ENCODE results near the gene OR2V2.
A peak's percentile ranks its signal among the peaks of the same experiment; 100 is the strongest.

The OR2V2 gene

GRCh38 chr5:181149806-181150733, 2.7 kb downstream of the OR2V2 start:
- no peak for DNase-seq

- peak; percentile 40 for DNase-seq
Measured at GRCh38 chr5:181151146-181151545, 3.8 kb downstream of the OR2V2 start.

- DNase-seq, result no peak
Measured at GRCh38 chr5:181152406-181152805, 5.0 kb downstream of the OR2V2 start.

- no peak for DNase-seq
Measured at GRCh38 chr5:181153814-181154213, 6.4 kb downstream of the OR2V2 start.

- no peak for DNase-seq
Measured at GRCh38 chr5:181156758-181157157, 9.4 kb downstream of the OR2V2 start.

- no peak for DNase-seq
Measured at GRCh38 chr5:181158869-181159268, 11.5 kb downstream of the OR2V2 start.

- DNase-seq, result peak; percentile 91
Measured at GRCh38 chr5:181159286-181160151, 12.1 kb downstream of the OR2V2 start.

- peak; percentile 52 for DNase-seq
Measured at GRCh38 chr5:181160152-181160754, 12.9 kb downstream of the OR2V2 start.

- DNase-seq, result peak; percentile 36
Measured at GRCh38 chr5:181160755-181161533, 13.6 kb downstream of the OR2V2 start.

GRCh38 chr5:181161534-181162175, 14.3 kb downstream of the OR2V2 start:
- DNase-seq, result peak; percentile 52

- peak; percentile 59 for DNase-seq
Measured at GRCh38 chr5:181163487-181164075, 16.2 kb downstream of the OR2V2 start.

GRCh38 chr5:181164076-181164952, 16.9 kb downstream of the OR2V2 start:
- DNase-seq, result peak; percentile 79

- DNase-seq, result no peak
Measured at GRCh38 chr5:181166812-181167733, 19.7 kb downstream of the OR2V2 start.

GRCh38 chr5:181167814-181168488, 20.6 kb downstream of the OR2V2 start:
- peak; percentile 57 for DNase-seq

- no peak for DNase-seq
Measured at GRCh38 chr5:181168595-181169118, 21.3 kb downstream of the OR2V2 start.

GRCh38 chr5:181169459-181170236, 22.3 kb downstream of the OR2V2 start:
- peak; percentile 92 for DNase-seq

GRCh38 chr5:181170237-181170825, 22.9 kb downstream of the OR2V2 start:
- DNase-seq, result peak; percentile 39

Measured in hematopoietic multipotent progenitor cell treated with erythropoietin and hydrocortisone succinate and interleukin-3 and kit ligand, for 8 days (in vitro differentiated cells).